Ovary (tissue), 3 donors: ENCODE measurements around the gene OR52M1.

Experiments
- POLR2A ChIP-seq: fragments of 450-650 bp; IDR thresholded peaks from one replicate; pipeline ENCODE4 v1.6.1; 2017; ENCODE audit warnings: antibody characterized with exemption, mild to moderate bottlenecking, moderate library complexity
- TF ChIP-seq, protein P1 (sequence below), 3 donors: fragments of 450-650 bp in 2 of 3; fragments of 200-600 bp in 1 of 3; IDR thresholded peaks; one replicate each; pipeline versions ENCODE4 v1.5.1 to v1.8.0; 2016 to 2022; ENCODE audit warnings: antibody characterized with exemption in 3 of 3, mild to moderate bottlenecking in 1 of 3
- donor health status: DM: no; HTN: no; CAD: no.

- TF ChIP-seq, protein P1, sequence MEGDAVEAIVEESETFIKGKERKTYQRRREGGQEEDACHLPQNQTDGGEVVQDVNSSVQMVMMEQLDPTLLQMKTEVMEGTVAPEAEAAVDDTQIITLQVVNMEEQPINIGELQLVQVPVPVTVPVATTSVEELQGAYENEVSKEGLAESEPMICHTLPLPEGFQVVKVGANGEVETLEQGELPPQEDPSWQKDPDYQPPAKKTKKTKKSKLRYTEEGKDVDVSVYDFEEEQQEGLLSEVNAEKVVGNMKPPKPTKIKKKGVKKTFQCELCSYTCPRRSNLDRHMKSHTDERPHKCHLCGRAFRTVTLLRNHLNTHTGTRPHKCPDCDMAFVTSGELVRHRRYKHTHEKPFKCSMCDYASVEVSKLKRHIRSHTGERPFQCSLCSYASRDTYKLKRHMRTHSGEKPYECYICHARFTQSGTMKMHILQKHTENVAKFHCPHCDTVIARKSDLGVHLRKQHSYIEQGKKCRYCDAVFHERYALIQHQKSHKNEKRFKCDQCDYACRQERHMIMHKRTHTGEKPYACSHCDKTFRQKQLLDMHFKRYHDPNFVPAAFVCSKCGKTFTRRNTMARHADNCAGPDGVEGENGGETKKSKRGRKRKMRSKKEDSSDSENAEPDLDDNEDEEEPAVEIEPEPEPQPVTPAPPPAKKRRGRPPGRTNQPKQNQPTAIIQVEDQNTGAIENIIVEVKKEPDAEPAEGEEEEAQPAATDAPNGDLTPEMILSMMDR (IDR thresholded peaks at IDR 0.05), result no peak
- TF ChIP-seq POLR2A, result no peak
Measured at GRCh38 chr11:4523666-4524065, 21.3 kb upstream of the OR52M1 start.
